Keratinocyte (primary cell): ENCODE data around the gene MAN2C1. TPM values are rescaled to one million over a fixed set of nuclear protein-coding genes. Genes with fewer than 3 reads are reported as not detected.
A peak's percentile ranks its signal among the peaks of the same experiment; 100 is the strongest.
"Not testable (repeated sequence)": the region's sequence is repeated elsewhere in the genome, so short reads cannot be mapped to it uniquely, and the experiment has no call there.

Experiments
- DNase-seq: peaks from one replicate; pipeline ENCODE4 v3.0.0-alpha.2; 2011; ENCODE audit warnings: low read depth, missing footprints, low spot score
- FAIRE-seq: peaks from 2 replicates; lab custom pipeline; 2011; peaks lifted over from hg19 to GRCh38; lab: Jason Lieb, UNC
- H2AFZ ChIP-seq: 2 replicates; pipeline ENCODE4 v1.6.0; 2012; ENCODE audit warnings: low read length, control low read depth, inconsistent platforms; ENCODE audit not compliant: control insufficient read depth
- H3K27ac ChIP-seq: 2 replicates; pipeline ENCODE4 v1.5.1; 2011; ENCODE audit warnings: low read length; ENCODE audit not compliant: control insufficient read depth, insufficient read depth
- H3K27me3 ChIP-seq: 3 replicates; pipeline ENCODE4 v1.6.0; 2011; ENCODE audit warnings: low read length; ENCODE audit not compliant: control insufficient read depth, insufficient read depth; ENCODE audit errors: extremely low read depth
- H3K36me3 ChIP-seq, 2 experiments: 2 replicates in 1 of 2; 3 replicates in 1 of 2; pipeline ENCODE4 v1.5.1; 2011; ENCODE audit warnings: low read length in 2 of 2, mild to moderate bottlenecking in 1 of 2; ENCODE audit not compliant: control insufficient read depth in 2 of 2, insufficient read depth in 2 of 2; ENCODE audit errors: extremely low read depth in 1 of 2
- H3K4me1 ChIP-seq: 3 replicates; pipeline ENCODE4 v1.5.1; 2011; ENCODE audit warnings: low read length; ENCODE audit not compliant: control insufficient read depth, insufficient read depth; ENCODE audit errors: extremely low read depth
- H3K4me2 ChIP-seq: 3 replicates; pipeline ENCODE4 v1.6.0; 2011; ENCODE audit warnings: low read depth, low read length; ENCODE audit not compliant: control insufficient read depth, insufficient read depth; ENCODE audit errors: extremely low read depth
- H3K4me3 ChIP-seq, 3 experiments: fragments of 200-600 bp in 1 of 3; sonication (generic) in 1 of 3; 2 replicates in 2 of 3; 3 replicates in 1 of 3; pipeline ENCODE4 v1.5.1; 2011 to 2016; ENCODE audit warnings: low read length in 3 of 3, mild to moderate bottlenecking in 3 of 3, control low read depth in 2 of 3, inconsistent platforms in 1 of 3, low read depth in 1 of 3, mixed read lengths in 1 of 3, mixed run types in 1 of 3, moderate library complexity in 1 of 3; ENCODE audit not compliant: control insufficient read depth in 2 of 3, insufficient read depth in 2 of 3; ENCODE audit errors: extremely low read depth in 1 of 3
- H3K79me2 ChIP-seq: 2 replicates; pipeline ENCODE4 v1.6.0; 2012; ENCODE audit warnings: low read length; ENCODE audit not compliant: control insufficient read depth, insufficient read depth
- H3K9ac ChIP-seq: 3 replicates; pipeline ENCODE4 v1.6.0; 2011; ENCODE audit warnings: low read length; ENCODE audit not compliant: control insufficient read depth, insufficient read depth; ENCODE audit errors: extremely low read depth
- H3K9me1 ChIP-seq: 3 replicates; pipeline ENCODE4 v1.6.0; 2011; ENCODE audit warnings: low read length; ENCODE audit not compliant: control insufficient read depth, insufficient read depth; ENCODE audit errors: extremely low read depth
- H3K9me3 ChIP-seq: 2 replicates; pipeline ENCODE4 v1.5.1; 2012; ENCODE audit warnings: low read depth, low read length; ENCODE audit not compliant: control insufficient read depth
- H4K20me1 ChIP-seq: 3 replicates; pipeline ENCODE4 v1.6.0; 2011; ENCODE audit warnings: low read length; ENCODE audit not compliant: control insufficient read depth, insufficient read depth; ENCODE audit errors: extremely low read depth
- CTCF ChIP-seq, 3 experiments: IDR thresholded peaks in 1 of 3; conservative IDR thresholded peaks in 1 of 3; optimal IDR thresholded peaks in 1 of 3; 2 replicates in 2 of 3; 3 replicates in 1 of 3; pipeline versions ENCODE3 to v1.5.1; 2011; ENCODE audit warnings: low read length in 3 of 3, mild to moderate bottlenecking in 3 of 3, moderate library complexity in 2 of 3, control low read depth in 1 of 3, inconsistent platforms in 1 of 3; ENCODE audit not compliant: insufficient read depth in 2 of 3; ENCODE audit errors: extremely low read depth in 1 of 3
- EZH2 ChIP-seq: IDR thresholded peaks from one replicate; pipeline ENCODE4 v1.6.1; 2012; ENCODE audit warnings: inconsistent platforms, mild to moderate bottlenecking, low read length, moderate library complexity
- dilution Hi-C: fragments of 300-500 bp; cut with MboI; formaldehyde crosslinking; loops from one replicate; pipeline ENCODE4 v1.7.0; 2020; ENCODE audit warnings: low sequenced_read_pairs; ENCODE audit not compliant: extremely low pct_ligation_motif_present
- polyA plus RNA-seq, 5 experiments: library from polyadenylated mRNA; depleted of rRNA in 3 of 5; stranded (reverse) in 3 of 5; stranded (forward) in 1 of 5; unstranded in 1 of 5; fragments of >200 nt; gene quantifications; 1 replicate in 1 of 5; 2 replicates in 3 of 5; 3 replicates in 1 of 5; pipeline versions ENCODE4 v1.2.1 to v1.2.3, GENCODE V29; 2011 to 2012; ENCODE audit warnings: missing spikeins in 2 of 5, low read depth in 1 of 5, low replicate concordance in 1 of 5

MAN2C1 gene
- polyA plus RNA-seq, 1 donor (not counting 4 experiments of a cell fraction or from before 2014, with no cell fraction given): 35.4 TPM

- Histone ChIP-seq H3K9me3 (peaks cover 5% of the 10 kb centered on the region), H3K36me3 (no peaks in the 10 kb centered on the region), H3K4me1 (peaks cover 10% of the 10 kb centered on the region), H3K27ac (no peak overlapping the region), H3K9ac (no peak overlapping the region), H3K9me1 (no peaks in the 10 kb centered on the region), H3K27me3 (peaks cover 6% of the 10 kb centered on the region), H3K79me2 (no peaks in the 10 kb centered on the region), H3K4me3 (no peak overlapping the region), H3K4me2 (no peak overlapping the region), H4K20me1 (no peaks in the 10 kb centered on the region), H2AFZ (no peak overlapping the region)
- dilution Hi-C loops: no loop called here
- no peak for DNase-seq
- FAIRE-seq: no peak
- TF ChIP-seq CTCF (optimal IDR thresholded peaks at IDR 0.05 in 1 of 3, IDR thresholded peaks at IDR 0.05 in 1 of 3, conservative IDR thresholded peaks at IDR 0.05 in 1 of 3; ENCODE audit: extremely low read depth in 1 of 3, insufficient read depth in 2 of 3, low read length in 3 of 3): no peak
- no peak for TF ChIP-seq EZH2
Measured at GRCh38 chr15:75314552-75315290, 53.7 kb downstream of the MAN2C1 start.

- Histone ChIP-seq H3K9me1 (no peaks in the 10 kb centered on the region), H2AFZ (peak overlapping the region; percentile 51), H3K36me3 (no peaks in the 10 kb centered on the region), H3K9me3 (peaks cover 5% of the 10 kb centered on the region), H3K4me2 (peak overlapping the region; percentile 41), H3K79me2 (no peaks in the 10 kb centered on the region), H3K9ac (peak overlapping the region; percentile 22), H3K4me3 (no peak overlapping the region), H4K20me1 (no peaks in the 10 kb centered on the region), H3K4me1 (peaks cover 10% of the 10 kb centered on the region), H3K27me3 (peaks cover 6% of the 10 kb centered on the region), H3K27ac (no peak overlapping the region)
- FAIRE-seq: no peak
- TF ChIP-seq EZH2 (no peak), CTCF (optimal IDR thresholded peaks at IDR 0.05 in 1 of 3, IDR thresholded peaks at IDR 0.05 in 1 of 3, conservative IDR thresholded peaks at IDR 0.05 in 1 of 3; ENCODE audit: extremely low read depth in 1 of 3, insufficient read depth in 2 of 3, low read length in 3 of 3) (no peak)
- dilution Hi-C loops: no loop called here
- DNase-seq: no peak
Measured at GRCh38 chr15:75313116-75313845, 55.1 kb downstream of the MAN2C1 start.

DNA sequence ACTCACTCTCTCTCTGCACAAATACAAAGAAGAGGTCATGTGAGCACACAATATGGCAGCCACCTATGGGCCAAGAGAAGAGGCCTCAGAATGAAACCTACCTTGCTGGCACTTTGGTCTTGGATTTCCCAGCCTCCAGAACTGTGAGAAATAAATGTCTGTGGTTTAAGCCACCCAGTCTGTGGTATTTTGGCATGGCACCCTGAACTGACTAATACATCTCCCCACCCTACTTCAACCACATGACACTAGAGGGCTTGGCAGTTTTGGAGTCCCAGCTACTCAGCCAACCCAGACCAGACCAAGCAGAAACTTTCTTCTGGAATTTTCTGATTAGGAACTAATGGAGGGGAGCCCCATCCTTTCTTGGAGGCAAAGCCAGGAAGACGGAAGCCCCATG lies 55.9 kb downstream of the MAN2C1 start:
- H2AFZ ChIP-seq: peak overlapping the region; percentile 51
- H3K27me3 ChIP-seq: not testable (repeated sequence)

More for the DNA sequence above, 55.9 kb downstream of the MAN2C1 start:
- peak overlapping the region; percentile 41 for H3K4me2 ChIP-seq
- H3K4me3 ChIP-seq, H3K9me1 ChIP-seq, H3K9me3 ChIP-seq, dilution Hi-C loops, H3K36me3 ChIP-seq, H3K79me2 ChIP-seq, FAIRE-seq, H3K27ac ChIP-seq, H3K4me1 ChIP-seq, H4K20me1 ChIP-seq: not testable (repeated sequence)
- peak overlapping the region; percentile 22 for H3K9ac ChIP-seq
- DNase-seq: peak; percentile 26
